Measurements from ENCODE around the gene ATG5.

The ATG5 gene

DNA sequence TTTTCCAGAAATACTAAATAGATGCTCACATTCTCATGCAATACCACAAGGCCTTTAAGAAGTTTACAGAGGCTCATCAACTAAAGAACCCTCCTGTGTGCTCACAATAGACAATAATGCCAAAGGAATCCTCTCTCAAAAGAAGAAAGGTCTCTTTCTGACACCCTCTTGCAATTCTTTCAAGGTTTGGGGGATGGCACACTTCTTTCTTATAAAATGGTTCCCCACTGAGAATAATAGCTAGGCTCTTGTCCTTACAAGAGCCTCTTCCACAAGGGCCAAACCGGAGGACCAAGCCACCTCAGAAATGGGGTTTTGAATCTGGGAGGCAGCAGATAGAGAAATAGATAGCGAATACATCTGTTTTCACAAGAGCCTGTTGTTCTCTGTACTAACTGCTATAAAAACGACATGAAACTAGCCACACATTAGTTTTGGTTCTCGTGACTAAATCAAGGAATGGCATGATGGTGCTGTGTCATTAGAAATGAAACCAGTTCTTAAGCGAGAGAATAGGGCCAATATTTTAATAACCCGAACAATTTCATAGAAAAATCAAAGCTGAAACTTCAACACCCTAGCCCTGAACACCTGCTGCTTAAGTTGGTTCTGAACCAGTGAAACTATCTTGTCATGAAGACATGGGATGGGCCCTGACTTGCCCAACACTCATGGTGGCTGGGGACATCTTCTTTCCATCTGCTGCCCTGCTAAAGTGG, 158.3 kb downstream of the ATG5 start:
- TF ChIP-seq, protein P1, sequence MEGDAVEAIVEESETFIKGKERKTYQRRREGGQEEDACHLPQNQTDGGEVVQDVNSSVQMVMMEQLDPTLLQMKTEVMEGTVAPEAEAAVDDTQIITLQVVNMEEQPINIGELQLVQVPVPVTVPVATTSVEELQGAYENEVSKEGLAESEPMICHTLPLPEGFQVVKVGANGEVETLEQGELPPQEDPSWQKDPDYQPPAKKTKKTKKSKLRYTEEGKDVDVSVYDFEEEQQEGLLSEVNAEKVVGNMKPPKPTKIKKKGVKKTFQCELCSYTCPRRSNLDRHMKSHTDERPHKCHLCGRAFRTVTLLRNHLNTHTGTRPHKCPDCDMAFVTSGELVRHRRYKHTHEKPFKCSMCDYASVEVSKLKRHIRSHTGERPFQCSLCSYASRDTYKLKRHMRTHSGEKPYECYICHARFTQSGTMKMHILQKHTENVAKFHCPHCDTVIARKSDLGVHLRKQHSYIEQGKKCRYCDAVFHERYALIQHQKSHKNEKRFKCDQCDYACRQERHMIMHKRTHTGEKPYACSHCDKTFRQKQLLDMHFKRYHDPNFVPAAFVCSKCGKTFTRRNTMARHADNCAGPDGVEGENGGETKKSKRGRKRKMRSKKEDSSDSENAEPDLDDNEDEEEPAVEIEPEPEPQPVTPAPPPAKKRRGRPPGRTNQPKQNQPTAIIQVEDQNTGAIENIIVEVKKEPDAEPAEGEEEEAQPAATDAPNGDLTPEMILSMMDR (conservative IDR thresholded peaks at IDR 0.05; ENCODE audit: control insufficient read depth, insufficient read depth, low read depth, low read length) = no peak
- no peak for DNase-seq (ENCODE audit: low read depth)
- H3K4me3 ChIP-seq (ENCODE audit: control insufficient read depth, low read depth, low read length) = no peak overlapping the region

DNA sequence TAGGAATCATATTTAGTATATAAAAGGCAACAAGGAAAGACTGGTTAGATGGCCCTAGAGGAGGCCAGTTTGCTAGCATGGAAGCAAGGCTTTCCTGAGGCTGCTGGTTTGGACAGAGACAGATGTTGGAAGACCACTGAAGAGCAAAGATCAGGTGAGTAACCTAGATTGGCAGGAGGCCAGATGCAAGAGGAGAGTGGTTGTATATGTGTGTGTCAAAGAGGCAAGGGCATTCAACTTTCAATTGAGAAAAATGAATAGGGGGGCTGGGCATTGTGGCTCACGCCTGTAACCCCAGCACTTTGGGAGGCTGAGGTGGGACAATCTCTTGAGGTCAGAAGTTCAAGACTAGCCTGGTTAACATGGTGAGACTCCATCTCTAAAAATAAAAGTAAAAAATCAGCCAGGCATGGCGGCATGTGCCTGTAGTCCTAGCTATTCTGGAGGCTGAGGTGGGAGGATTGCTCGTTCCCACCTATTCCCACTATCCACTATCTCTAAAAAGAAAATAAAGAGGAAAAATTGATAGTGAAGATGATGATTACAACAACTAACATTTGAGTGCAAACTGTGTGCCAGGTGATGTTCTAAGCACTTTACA, 159.6 kb downstream of the ATG5 start:
- TF ChIP-seq, protein P1 (conservative IDR thresholded peaks at IDR 0.05; ENCODE audit: control insufficient read depth, insufficient read depth, low read depth, low read length) = no peak
- peak; percentile 53 for DNase-seq (ENCODE audit: low read depth)
- H3K4me3 ChIP-seq (ENCODE audit: control insufficient read depth, low read depth, low read length) = no peak overlapping the region

DNA sequence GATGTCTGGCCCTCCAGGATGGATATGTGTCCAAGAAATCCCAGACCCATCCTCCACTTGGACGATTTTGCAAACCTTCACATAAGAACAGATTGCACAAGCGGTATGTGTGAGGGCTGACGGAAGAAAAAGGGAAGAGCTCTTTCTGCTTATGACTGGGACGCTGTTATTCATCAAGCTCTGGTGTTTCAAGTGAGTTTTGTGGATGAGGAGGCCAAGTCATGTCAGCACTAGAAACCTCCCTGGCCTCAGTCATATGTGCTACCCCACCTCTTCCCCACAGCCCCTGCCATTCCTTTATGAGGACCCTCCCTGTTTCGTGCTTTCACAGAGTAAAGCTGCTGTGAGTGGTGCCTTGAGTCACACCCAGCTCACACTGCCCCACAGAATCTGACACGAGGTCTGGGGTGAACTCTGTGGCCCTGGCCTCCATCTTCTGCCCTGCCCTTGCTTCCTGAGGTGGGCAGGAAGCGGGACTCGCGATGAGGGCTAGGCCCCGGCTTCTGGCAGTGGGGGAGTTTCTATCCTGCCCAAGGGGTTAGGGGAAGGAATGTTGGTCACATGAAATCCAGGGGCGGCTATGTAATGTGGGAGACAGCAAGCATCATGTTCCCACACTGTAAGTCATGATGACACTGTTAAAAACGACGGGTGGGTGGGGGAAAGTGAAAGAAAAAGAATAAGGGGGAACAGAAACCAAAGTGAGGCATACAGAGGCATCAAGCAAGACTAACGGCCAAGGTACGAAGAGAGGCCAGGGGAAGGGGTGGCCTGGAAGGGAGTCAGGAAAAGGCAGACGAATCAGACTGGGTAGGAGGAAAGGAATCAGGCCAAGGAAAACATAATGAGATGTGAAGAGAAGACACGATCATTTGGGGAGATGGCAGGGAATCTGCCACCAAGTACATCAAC, 161.3 kb downstream of the ATG5 start:
- H3K4me3 ChIP-seq (ENCODE audit: control insufficient read depth, low read depth, low read length) = no peak overlapping the region
- peak; percentile 97 for DNase-seq (ENCODE audit: low read depth)
- TF ChIP-seq, protein P1 (conservative IDR thresholded peaks at IDR 0.05; ENCODE audit: control insufficient read depth, insufficient read depth, low read depth, low read length) = no peak

DNA sequence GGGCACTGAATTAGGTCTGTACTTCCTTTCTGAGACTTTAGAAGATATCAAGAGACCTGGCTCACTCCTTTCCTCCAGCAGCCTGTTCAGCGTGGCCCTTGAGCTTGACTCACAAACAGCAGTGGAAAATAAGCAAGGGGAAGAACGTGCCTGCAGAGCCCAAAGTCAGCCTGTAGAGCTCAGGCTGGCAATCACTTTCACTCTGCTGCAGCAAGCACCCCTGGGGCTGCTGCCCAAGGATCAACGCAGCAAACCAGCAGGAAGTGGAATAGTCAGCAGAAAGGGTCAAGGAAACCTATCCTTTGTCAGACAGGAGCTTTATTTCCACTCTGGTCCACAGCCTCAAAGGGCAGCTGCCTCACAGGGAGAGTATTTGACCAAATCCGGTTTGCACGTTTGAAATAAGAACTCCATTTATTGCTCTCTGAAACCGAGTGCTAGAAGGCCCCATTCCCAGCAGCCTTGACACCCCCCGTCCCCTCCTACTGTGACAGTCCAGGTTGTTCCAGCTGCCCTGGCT, 162.1 kb downstream of the ATG5 start:
- TF ChIP-seq, protein P1 (conservative IDR thresholded peaks at IDR 0.05; ENCODE audit: control insufficient read depth, insufficient read depth, low read depth, low read length) = peak; percentile 29
- peak; percentile 80 for DNase-seq (ENCODE audit: low read depth)
- H3K4me3 ChIP-seq (ENCODE audit: control insufficient read depth, low read depth, low read length) = no peak overlapping the region

DNA sequence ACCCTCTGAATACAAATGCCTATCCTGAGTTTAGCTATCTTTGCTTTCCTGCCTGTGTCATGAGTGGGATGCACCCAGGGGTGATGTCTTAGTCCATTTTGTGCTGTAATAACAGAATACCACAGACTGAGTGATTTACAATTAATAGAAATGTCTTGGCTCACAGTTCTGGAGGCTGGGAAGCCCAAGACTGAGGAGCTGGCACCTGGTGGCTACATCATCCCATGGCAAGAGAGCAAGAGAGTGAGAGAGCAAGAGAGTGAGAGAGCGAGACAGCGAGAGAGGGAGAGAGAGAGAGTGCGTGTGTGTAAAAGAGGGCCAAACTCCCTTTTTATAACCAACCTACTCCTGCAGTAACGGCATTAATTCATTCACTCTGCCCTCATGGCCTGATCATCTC, 162.6 kb downstream of the ATG5 start:
- TF ChIP-seq, protein P1 (conservative IDR thresholded peaks at IDR 0.05; ENCODE audit: control insufficient read depth, insufficient read depth, low read depth, low read length) = no peak
- no peak overlapping the region for H3K4me3 ChIP-seq (ENCODE audit: control insufficient read depth, low read depth, low read length)
- peak; percentile 57 for DNase-seq (ENCODE audit: low read depth)

DNA sequence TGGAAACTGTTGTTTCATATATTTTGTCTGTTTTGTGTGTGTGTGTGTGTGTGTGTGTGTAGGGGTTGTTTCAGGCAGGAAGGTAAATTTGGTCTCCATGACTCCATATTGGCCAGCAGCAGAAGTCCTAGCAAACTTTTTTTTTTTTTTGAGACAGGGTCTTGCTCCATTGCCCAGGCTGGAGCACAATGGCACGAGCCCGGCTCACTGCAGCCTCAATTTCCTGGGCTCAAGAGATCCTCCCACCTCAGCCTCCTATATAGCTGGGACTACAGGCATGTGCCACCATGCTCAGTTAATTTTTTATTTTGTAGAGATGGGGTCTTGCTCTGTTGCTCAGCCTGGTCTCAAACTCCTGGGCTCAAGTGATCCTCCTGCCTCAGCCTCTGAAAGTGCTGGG, 163.7 kb downstream of the ATG5 start:
- no peak for DNase-seq (ENCODE audit: low read depth)

More for the DNA sequence above, 163.7 kb downstream of the ATG5 start:
- H3K4me3 ChIP-seq (ENCODE audit: control insufficient read depth, low read depth, low read length) = no peak overlapping the region
- TF ChIP-seq, protein P1 (conservative IDR thresholded peaks at IDR 0.05; ENCODE audit: control insufficient read depth, insufficient read depth, low read depth, low read length) = no peak

All from fibroblast of mammary gland (primary cell).